IMR-90 (cell line): ENCODE measurements around the gene KMT2A. TPM values are rescaled to one million over a fixed set of nuclear protein-coding genes. Genes with fewer than 3 reads are reported as not detected.

Experiments
- ATAC-seq: fragments of 200-7000 bp; cut with Tn5 transposase; 2 replicates; pipeline ENCODE4 v1.9.1; 2020; ENCODE audit warnings: low read depth, mild to moderate bottlenecking, moderate library complexity
- BruUV-seq: library from RNA; stranded (reverse); fragments of 400-500 nt; replicated peaks from 2 replicates; lab custom pipeline; 2021; lab: Mats Ljungman, UMichigan
- CTCF ChIA-PET: fragments of 300-600 bp; formaldehyde crosslinking; extraction: SDS; loops from one replicate; lab custom pipeline; 2021; ENCODE audit warnings: antibody characterized with exemption; lab: Yijun Ruan, JAX
- POLR2A ChIA-PET: fragments of 300-600 bp; sonication (Branson Sonifier 250); formaldehyde crosslinking; loops from one replicate; lab custom pipeline; 2022; ENCODE audit warnings: antibody characterized with exemption; ENCODE audit not compliant: unreplicated experiment; lab: Charles Lee
- DNase-seq: peaks from one replicate; pipeline ENCODE4 v3.0.0; 2013
- H2AFZ ChIP-seq: replicated peaks from 2 replicates; pipeline ENCODE3; 2013; ENCODE audit warnings: low read length, mild to moderate bottlenecking; ENCODE audit not compliant: poor library complexity
- H2AK5ac ChIP-seq: 2 replicates; pipeline ENCODE4 v1.6.1; 2013; ENCODE audit warnings: low read depth, low read length, inconsistent platforms
- H2AK9ac ChIP-seq: replicated peaks from 2 replicates; pipeline ENCODE3; 2013; ENCODE audit warnings: mild to moderate bottlenecking, low read depth, low read length, moderate library complexity; ENCODE audit not compliant: poor library complexity
- H2BK120ac ChIP-seq: 2 replicates; pipeline ENCODE4 v1.6.1; 2013; ENCODE audit warnings: low read depth, low read length, inconsistent platforms
- H2BK15ac ChIP-seq: 3 replicates; pipeline ENCODE4 v1.6.1; 2013; ENCODE audit warnings: low read depth, low read length, inconsistent platforms
- H2BK20ac ChIP-seq: 2 replicates; pipeline ENCODE4 v1.6.1; 2013; ENCODE audit warnings: low read depth, mild to moderate bottlenecking, inconsistent platforms, low read length, moderate library complexity
- H2BK5ac ChIP-seq: 2 replicates; pipeline ENCODE4 v1.6.1; 2013; ENCODE audit warnings: mild to moderate bottlenecking, low read depth, low read length, inconsistent platforms; ENCODE audit not compliant: poor library complexity, severe bottlenecking
- H3K14ac ChIP-seq: replicated peaks from 2 replicates; pipeline ENCODE4 v1.6.1; 2013; ENCODE audit warnings: low read depth, low read length, inconsistent platforms
- H3K18ac ChIP-seq: 2 replicates; pipeline ENCODE4 v1.6.1; 2013; ENCODE audit warnings: low read depth, low read length, control low read depth
- H3K23ac ChIP-seq: 2 replicates; pipeline ENCODE4 v1.6.1; 2013; ENCODE audit warnings: low read depth, low read length, inconsistent platforms
- H3K27ac ChIP-seq: 2 replicates; pipeline ENCODE4 v1.5.1; 2013; ENCODE audit warnings: mild to moderate bottlenecking, control low read depth, low read length; ENCODE audit not compliant: insufficient read depth
- H3K27me3 ChIP-seq: 2 replicates; pipeline ENCODE4 v1.6.1; 2013; ENCODE audit warnings: low read length; ENCODE audit not compliant: control insufficient read depth, insufficient read depth
- H3K36me3 ChIP-seq: 2 replicates; pipeline ENCODE4 v1.6.1; 2013; ENCODE audit warnings: low read length, mixed read lengths; ENCODE audit not compliant: control insufficient read depth, insufficient read depth
- H3K4ac ChIP-seq: 2 replicates; pipeline ENCODE4 v1.6.1; 2013; ENCODE audit warnings: low read depth, low read length, inconsistent platforms
- H3K4me1 ChIP-seq: 2 replicates; pipeline ENCODE4 v1.6.1; 2013; ENCODE audit warnings: low read length, mixed read lengths; ENCODE audit not compliant: control insufficient read depth, insufficient read depth
- H3K4me2 ChIP-seq: 2 replicates; pipeline ENCODE4 v1.6.1; 2013; ENCODE audit warnings: low read depth, mild to moderate bottlenecking, control low read depth, low read length, moderate library complexity
- H3K4me3 ChIP-seq: 2 replicates; pipeline ENCODE4 v1.5.1; 2013; ENCODE audit warnings: low read depth, mild to moderate bottlenecking, control low read depth, low read length, moderate library complexity; ENCODE audit not compliant: insufficient read depth
- H3K56ac ChIP-seq: 2 replicates; pipeline ENCODE4 v1.6.1; 2013; ENCODE audit warnings: low read length, inconsistent platforms; ENCODE audit not compliant: insufficient read depth; ENCODE audit errors: extremely low read depth
- H3K79me1 ChIP-seq, 2 experiments: 2 replicates each; pipeline ENCODE4 v1.6.1; 2013; ENCODE audit warnings: low read length in 2 of 2, inconsistent platforms in 1 of 2, low read depth in 1 of 2
- H3K9ac ChIP-seq: 2 replicates; pipeline ENCODE4 v1.6.1; 2013; ENCODE audit warnings: low read depth, low read length, control low read depth
- H3K9me1 ChIP-seq: 2 replicates; pipeline ENCODE4 v1.6.1; 2013; ENCODE audit warnings: low read length, inconsistent platforms; ENCODE audit not compliant: insufficient read depth
- H3K9me3 ChIP-seq: 2 replicates; pipeline ENCODE4 v1.6.1; 2013; ENCODE audit warnings: low read length; ENCODE audit not compliant: control insufficient read depth, insufficient read depth
- H4K20me1 ChIP-seq: 2 replicates; pipeline ENCODE4 v1.6.1; 2013; ENCODE audit warnings: low read length, inconsistent platforms; ENCODE audit not compliant: insufficient read depth
- H4K5ac ChIP-seq: 2 replicates; pipeline ENCODE4 v1.6.1; 2013; ENCODE audit warnings: mild to moderate bottlenecking, low read depth, low read length, control low read depth
- H4K8ac ChIP-seq, 2 experiments: 2 replicates each; pipeline ENCODE4 v1.6.1; 2013; ENCODE audit warnings: low read depth in 2 of 2, low read length in 2 of 2, control low read depth in 1 of 2, inconsistent platforms in 1 of 2
- H4K91ac ChIP-seq: 2 replicates; pipeline ENCODE4 v1.6.1; 2013; ENCODE audit warnings: low read depth, low read length, inconsistent platforms; ENCODE audit not compliant: insufficient read depth
- BHLHE40 ChIP-seq: fragments of 150-350 bp; IDR thresholded peaks from 2 replicates; pipeline ENCODE4 v1.6.1; 2016; ENCODE audit warnings: mild to moderate bottlenecking, low read depth, low read length
- CEBPB ChIP-seq: IDR thresholded peaks from 2 replicates; pipeline ENCODE4 v1.6.1; 2012; ENCODE audit warnings: low read depth, low read length, improper control_type of control experiment
- CHD1 ChIP-seq: IDR thresholded peaks from 2 replicates; pipeline ENCODE4 v1.6.1; 2012; ENCODE audit warnings: low read depth, low read length, improper control_type of control experiment
- CTCF ChIP-seq: conservative IDR thresholded peaks from 2 replicates; pipeline ENCODE4 v1.5.1; 2012; ENCODE audit warnings: mild to moderate bottlenecking, low read depth, low read length, improper control_type of control experiment
- FOS ChIP-seq: fragments of 150-350 bp; IDR thresholded peaks from 2 replicates; pipeline ENCODE4 v1.6.1; 2016; ENCODE audit warnings: low read depth, low read length
- MAFK ChIP-seq: IDR thresholded peaks from 2 replicates; pipeline ENCODE4 v1.6.1; 2012; ENCODE audit warnings: low read depth, low read length, improper control_type of control experiment
- MAZ ChIP-seq: IDR thresholded peaks from 2 replicates; pipeline ENCODE4 v1.6.1; 2012; ENCODE audit warnings: low read depth, mild to moderate bottlenecking, low read length, improper control_type of control experiment, moderate library complexity, borderline replicate concordance
- MXI1 ChIP-seq: IDR thresholded peaks from 2 replicates; pipeline ENCODE4 v1.6.1; 2012; ENCODE audit warnings: low read depth, mild to moderate bottlenecking, low read length, moderate library complexity, borderline replicate concordance
- NFE2L2 ChIP-seq: fragments of 150-350 bp; IDR thresholded peaks from 2 replicates; pipeline ENCODE4 v1.6.1; 2016; ENCODE audit warnings: low read depth, mild to moderate bottlenecking, low read length
- POLR2A ChIP-seq: IDR thresholded peaks from 2 replicates; pipeline ENCODE4 v1.6.1; 2012; ENCODE audit warnings: mild to moderate bottlenecking, low read depth, low read length
- RCOR1 ChIP-seq: IDR thresholded peaks from 2 replicates; pipeline ENCODE4 v1.6.1; 2012; ENCODE audit warnings: mild to moderate bottlenecking, low read length, improper control_type of control experiment; ENCODE audit not compliant: insufficient replicate concordance
- RFX5 ChIP-seq: IDR thresholded peaks from 2 replicates; pipeline ENCODE4 v1.8.0; 2012; ENCODE audit warnings: low read depth, mild to moderate bottlenecking, low read length, moderate library complexity
- SMC3 ChIP-seq: fragments of 150-350 bp; IDR thresholded peaks from 2 replicates; pipeline ENCODE4 v1.6.1; 2016; ENCODE audit warnings: low read depth, mild to moderate bottlenecking, antibody characterized with exemption, low read length, moderate library complexity
- WGBS, 2 experiments: methylation state at CpG; one replicate each; pipeline versions ENCODE4 v1.1.5 to v1.1.7; 2013; ENCODE audit warnings: missing lambda C conversion rate in 2 of 2; ENCODE audit not compliant: insufficient read length in 1 of 2; ENCODE audit errors: extremely low coverage in 2 of 2; 5-methylcytosine and 5-hydroxymethylcytosine counted together
- dilution Hi-C: fragments of 300-500 bp; cut with HindIII; formaldehyde crosslinking; loops from one replicate; pipeline ENCODE4 v1.14.3; 2018; ENCODE audit warnings: low sequenced_read_pairs; ENCODE audit not compliant: unreplicated experiment
- in situ Hi-C: fragments of 300-500 bp; cut with MboI; formaldehyde crosslinking; loops from 3 replicates; pipeline ENCODE4 v1.14.3; 2019; ENCODE audit warnings: low sequenced_read_pairs, inconsistent platforms, mixed read lengths
- intact Hi-C: fragments of 100-400 bp; cut with micrococcal nuclease; formaldehyde crosslinking; loops from 2 replicates; pipeline ENCODE4 v1.10.0; 2022
- polyA plus RNA-seq, 3 experiments: library from polyadenylated mRNA; depleted of rRNA; stranded (reverse); fragments of >200 nt; gene quantifications; 2 replicates each; pipeline ENCODE4 v1.2.3, GENCODE V29; 2012; ENCODE audit warnings: low replicate concordance in 1 of 3
- total RNA-seq: library from RNA; depleted of rRNA; stranded (reverse); fragments of >200 nt; gene quantifications from 2 replicates; pipeline ENCODE4 v1.2.3, GENCODE V29; 2012
- TF ChIP-seq, protein P1 (sequence below): fragments of 150-350 bp; IDR thresholded peaks from 2 replicates; pipeline ENCODE4 v1.6.1; 2016; ENCODE audit warnings: low read depth, mild to moderate bottlenecking, low read length, moderate library complexity, borderline replicate concordance
- TF ChIP-seq, protein P2 (sequence below): fragments of 150-350 bp; IDR thresholded peaks from 2 replicates; pipeline ENCODE4 v1.6.1; 2017; ENCODE audit warnings: mild to moderate bottlenecking, antibody characterized with exemption, low read length, low read depth

The KMT2A gene
- total and polyA plus RNA-seq, 2 of the 4 experiments (the other 2 are of a cell fraction): 18.2 to 21.1 TPM

DNA sequence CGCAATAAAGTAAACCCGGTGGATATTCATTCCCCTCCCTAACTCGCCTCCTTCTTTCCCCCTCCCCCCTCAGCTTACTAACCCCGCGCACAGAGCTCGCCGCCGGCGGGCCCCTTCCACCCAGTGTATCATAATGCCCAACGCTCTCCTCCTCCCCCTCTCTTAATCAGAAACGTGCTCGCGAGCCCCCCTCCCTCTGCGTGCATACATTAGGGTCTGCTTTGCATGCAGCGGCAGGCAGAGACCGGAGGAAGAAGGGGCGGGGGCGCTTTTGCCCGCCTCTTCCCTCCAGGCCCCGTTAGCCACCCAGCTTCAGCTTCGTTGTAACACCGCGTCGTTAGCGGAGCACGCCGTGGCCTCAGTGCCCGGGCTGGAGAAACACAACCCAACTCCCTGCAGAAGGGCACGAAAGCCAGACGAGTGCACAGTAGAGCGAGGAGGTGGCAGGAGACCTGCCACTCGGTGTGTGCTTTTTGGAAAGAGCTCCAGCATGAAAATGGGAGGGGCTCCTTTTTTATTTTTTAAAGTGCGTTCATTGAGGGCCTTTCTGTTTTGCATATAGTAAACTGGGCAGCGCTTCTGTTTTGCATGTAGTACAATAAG, 901 bp upstream of the KMT2A start:
- H3K79me1 ChIP-seq: peaks cover 0 to 35% of the 10 kb centered on the region in 2 experiments; a peak in 2 of 4 replicates
- H3K9me1 ChIP-seq: no peaks in the 10 kb centered on the region
- intact Hi-C loops: loop anchor here (5.0 kb wide), 1 partner anchor 52 kb away; no protein-coding TSS in a partner anchor
- H3K56ac ChIP-seq: peak overlapping the region; percentile 49
- peak; percentile 20 for DNase-seq
- ATAC-seq: peak; percentile 4
- dilution Hi-C loops: no loop called here
- H3K18ac ChIP-seq: peak overlapping the region; percentile 73
- no peak overlapping the region for H2BK20ac ChIP-seq
- H3K4me3 ChIP-seq: peak overlapping the region; percentile 91
- peak overlapping the region; percentile 78 for H2BK5ac ChIP-seq
- H4K91ac ChIP-seq: peak overlapping the region; percentile 53
- H3K9me3 ChIP-seq: no peaks in the 10 kb centered on the region
- peak overlapping the region; percentile 96 for H2AFZ ChIP-seq
- in situ Hi-C loops: no loop called here
- POLR2A ChIA-PET: no interaction called here
- H4K5ac ChIP-seq: peak overlapping the region; percentile 66
- peak overlapping the region; percentile 60 for H3K14ac ChIP-seq
- peak overlapping the region; percentile 83 for H3K9ac ChIP-seq
- peak overlapping the region; percentile 95 for H3K27ac ChIP-seq
- peak overlapping the region; percentile 86 for H3K23ac ChIP-seq
- peak overlapping the region; percentile 62 to 71; a peak in 3 of 4 replicates for H4K8ac ChIP-seq
- no peak overlapping the region for H2BK15ac ChIP-seq
- H3K4ac ChIP-seq: peak overlapping the region; percentile 89
- 0% methylated on average over 5 of the region's 34 CpGs; no CpG with 5 or more reads in 1 of the 2 experiments for WGBS, 2 experiments
- CTCF ChIA-PET: interaction anchor here (0.9 kb wide), 1 partner anchor 12 kb away, joined by 3 read pairs; no protein-coding TSS in a partner anchor
- peaks cover 37% of the 10 kb centered on the region for H4K20me1 ChIP-seq
- no peaks in the 10 kb centered on the region for H3K36me3 ChIP-seq
- H2AK9ac ChIP-seq: peak overlapping the region; percentile 51
- 0 out of 2 replicates have a peak overlapping the region, but pooled peaks have one; percentile 37 for H2BK120ac ChIP-seq
- H3K4me1 ChIP-seq: peaks cover 4% of the 10 kb centered on the region
- H3K4me2 ChIP-seq: peak overlapping the region; percentile 100
- H3K27me3 ChIP-seq: no peaks in the 10 kb centered on the region
- no peak overlapping the region for H2AK5ac ChIP-seq
- no TSS peak for BruUV-seq
- TF ChIP-seq MAZ (0 out of 2 replicates have a peak, but pooled peaks have one; percentile 9), RFX5 (no peak), POLR2A (no peak), BHLHE40 (no peak), MXI1 (0 out of 2 replicates have a peak, but pooled peaks have one; percentile 26), NFE2L2 (no peak), CTCF (no peak), MAFK (no peak), CEBPB (no peak), FOS (no peak), SMC3 (no peak), CHD1 (no peak), RCOR1 (no peak)
- TF ChIP-seq, protein P1, sequence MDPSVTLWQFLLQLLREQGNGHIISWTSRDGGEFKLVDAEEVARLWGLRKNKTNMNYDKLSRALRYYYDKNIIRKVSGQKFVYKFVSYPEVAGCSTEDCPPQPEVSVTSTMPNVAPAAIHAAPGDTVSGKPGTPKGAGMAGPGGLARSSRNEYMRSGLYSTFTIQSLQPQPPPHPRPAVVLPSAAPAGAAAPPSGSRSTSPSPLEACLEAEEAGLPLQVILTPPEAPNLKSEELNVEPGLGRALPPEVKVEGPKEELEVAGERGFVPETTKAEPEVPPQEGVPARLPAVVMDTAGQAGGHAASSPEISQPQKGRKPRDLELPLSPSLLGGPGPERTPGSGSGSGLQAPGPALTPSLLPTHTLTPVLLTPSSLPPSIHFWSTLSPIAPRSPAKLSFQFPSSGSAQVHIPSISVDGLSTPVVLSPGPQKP: no peak
- TF ChIP-seq, protein P2, sequence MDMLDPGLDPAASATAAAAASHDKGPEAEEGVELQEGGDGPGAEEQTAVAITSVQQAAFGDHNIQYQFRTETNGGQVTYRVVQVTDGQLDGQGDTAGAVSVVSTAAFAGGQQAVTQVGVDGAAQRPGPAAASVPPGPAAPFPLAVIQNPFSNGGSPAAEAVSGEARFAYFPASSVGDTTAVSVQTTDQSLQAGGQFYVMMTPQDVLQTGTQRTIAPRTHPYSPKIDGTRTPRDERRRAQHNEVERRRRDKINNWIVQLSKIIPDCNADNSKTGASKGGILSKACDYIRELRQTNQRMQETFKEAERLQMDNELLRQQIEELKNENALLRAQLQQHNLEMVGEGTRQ: no peak
